IMR-90 (cell line): ENCODE results near the gene PIK3R5. TPM values are rescaled to one million over a fixed set of nuclear protein-coding genes. Genes with fewer than 3 reads are reported as not detected.

ENCODE experiments used
- ATAC-seq: fragments of 200-7000 bp; cut with Tn5 transposase; 2 replicates; pipeline ENCODE4 v1.9.1; 2020; ENCODE audit warnings: low read depth, mild to moderate bottlenecking, moderate library complexity
- BruUV-seq: library from RNA; stranded (reverse); fragments of 400-500 nt; replicated peaks from 2 replicates; lab custom pipeline; 2021; lab: Mats Ljungman, UMichigan
- CTCF ChIA-PET: fragments of 300-600 bp; formaldehyde crosslinking; extraction: SDS; loops from one replicate; lab custom pipeline; 2021; ENCODE audit warnings: antibody characterized with exemption; lab: Yijun Ruan, JAX
- POLR2A ChIA-PET: fragments of 300-600 bp; sonication (Branson Sonifier 250); formaldehyde crosslinking; loops from one replicate; lab custom pipeline; 2022; ENCODE audit warnings: antibody characterized with exemption; ENCODE audit not compliant: unreplicated experiment; lab: Charles Lee
- DNase-seq: peaks from one replicate; pipeline ENCODE4 v3.0.0; 2013
- H2AFZ ChIP-seq: replicated peaks from 2 replicates; pipeline ENCODE3; 2013; ENCODE audit warnings: low read length, mild to moderate bottlenecking; ENCODE audit not compliant: poor library complexity
- H2AK5ac ChIP-seq: 2 replicates; pipeline ENCODE4 v1.6.1; 2013; ENCODE audit warnings: low read depth, low read length, inconsistent platforms
- H2AK9ac ChIP-seq: replicated peaks from 2 replicates; pipeline ENCODE3; 2013; ENCODE audit warnings: mild to moderate bottlenecking, low read depth, low read length, moderate library complexity; ENCODE audit not compliant: poor library complexity
- H2BK120ac ChIP-seq: 2 replicates; pipeline ENCODE4 v1.6.1; 2013; ENCODE audit warnings: low read depth, low read length, inconsistent platforms
- H2BK15ac ChIP-seq: 3 replicates; pipeline ENCODE4 v1.6.1; 2013; ENCODE audit warnings: low read depth, low read length, inconsistent platforms
- H2BK20ac ChIP-seq: 2 replicates; pipeline ENCODE4 v1.6.1; 2013; ENCODE audit warnings: low read depth, mild to moderate bottlenecking, inconsistent platforms, low read length, moderate library complexity
- H2BK5ac ChIP-seq: 2 replicates; pipeline ENCODE4 v1.6.1; 2013; ENCODE audit warnings: mild to moderate bottlenecking, low read depth, low read length, inconsistent platforms; ENCODE audit not compliant: poor library complexity, severe bottlenecking
- H3K14ac ChIP-seq: replicated peaks from 2 replicates; pipeline ENCODE4 v1.6.1; 2013; ENCODE audit warnings: low read depth, low read length, inconsistent platforms
- H3K18ac ChIP-seq: 2 replicates; pipeline ENCODE4 v1.6.1; 2013; ENCODE audit warnings: low read depth, low read length, control low read depth
- H3K23ac ChIP-seq: 2 replicates; pipeline ENCODE4 v1.6.1; 2013; ENCODE audit warnings: low read depth, low read length, inconsistent platforms
- H3K27ac ChIP-seq: 2 replicates; pipeline ENCODE4 v1.5.1; 2013; ENCODE audit warnings: mild to moderate bottlenecking, control low read depth, low read length; ENCODE audit not compliant: insufficient read depth
- H3K27me3 ChIP-seq: 2 replicates; pipeline ENCODE4 v1.6.1; 2013; ENCODE audit warnings: low read length; ENCODE audit not compliant: control insufficient read depth, insufficient read depth
- H3K36me3 ChIP-seq: 2 replicates; pipeline ENCODE4 v1.6.1; 2013; ENCODE audit warnings: low read length, mixed read lengths; ENCODE audit not compliant: control insufficient read depth, insufficient read depth
- H3K4ac ChIP-seq: 2 replicates; pipeline ENCODE4 v1.6.1; 2013; ENCODE audit warnings: low read depth, low read length, inconsistent platforms
- H3K4me1 ChIP-seq: 2 replicates; pipeline ENCODE4 v1.6.1; 2013; ENCODE audit warnings: low read length, mixed read lengths; ENCODE audit not compliant: control insufficient read depth, insufficient read depth
- H3K4me2 ChIP-seq: 2 replicates; pipeline ENCODE4 v1.6.1; 2013; ENCODE audit warnings: low read depth, mild to moderate bottlenecking, control low read depth, low read length, moderate library complexity
- H3K4me3 ChIP-seq: 2 replicates; pipeline ENCODE4 v1.5.1; 2013; ENCODE audit warnings: low read depth, mild to moderate bottlenecking, control low read depth, low read length, moderate library complexity; ENCODE audit not compliant: insufficient read depth
- H3K56ac ChIP-seq: 2 replicates; pipeline ENCODE4 v1.6.1; 2013; ENCODE audit warnings: low read length, inconsistent platforms; ENCODE audit not compliant: insufficient read depth; ENCODE audit errors: extremely low read depth
- H3K79me1 ChIP-seq, 2 experiments: 2 replicates each; pipeline ENCODE4 v1.6.1; 2013; ENCODE audit warnings: low read length in 2 of 2, inconsistent platforms in 1 of 2, low read depth in 1 of 2
- H3K9ac ChIP-seq: 2 replicates; pipeline ENCODE4 v1.6.1; 2013; ENCODE audit warnings: low read depth, low read length, control low read depth
- H3K9me1 ChIP-seq: 2 replicates; pipeline ENCODE4 v1.6.1; 2013; ENCODE audit warnings: low read length, inconsistent platforms; ENCODE audit not compliant: insufficient read depth
- H3K9me3 ChIP-seq: 2 replicates; pipeline ENCODE4 v1.6.1; 2013; ENCODE audit warnings: low read length; ENCODE audit not compliant: control insufficient read depth, insufficient read depth
- H4K20me1 ChIP-seq: 2 replicates; pipeline ENCODE4 v1.6.1; 2013; ENCODE audit warnings: low read length, inconsistent platforms; ENCODE audit not compliant: insufficient read depth
- H4K5ac ChIP-seq: 2 replicates; pipeline ENCODE4 v1.6.1; 2013; ENCODE audit warnings: mild to moderate bottlenecking, low read depth, low read length, control low read depth
- H4K8ac ChIP-seq, 2 experiments: 2 replicates each; pipeline ENCODE4 v1.6.1; 2013; ENCODE audit warnings: low read depth in 2 of 2, low read length in 2 of 2, control low read depth in 1 of 2, inconsistent platforms in 1 of 2
- H4K91ac ChIP-seq: 2 replicates; pipeline ENCODE4 v1.6.1; 2013; ENCODE audit warnings: low read depth, low read length, inconsistent platforms; ENCODE audit not compliant: insufficient read depth
- FOS ChIP-seq: fragments of 150-350 bp; IDR thresholded peaks from 2 replicates; pipeline ENCODE4 v1.6.1; 2016; ENCODE audit warnings: low read depth, low read length
- MAFK ChIP-seq: IDR thresholded peaks from 2 replicates; pipeline ENCODE4 v1.6.1; 2012; ENCODE audit warnings: low read depth, low read length, improper control_type of control experiment
- MAZ ChIP-seq: IDR thresholded peaks from 2 replicates; pipeline ENCODE4 v1.6.1; 2012; ENCODE audit warnings: low read depth, mild to moderate bottlenecking, low read length, improper control_type of control experiment, moderate library complexity, borderline replicate concordance
- RFX5 ChIP-seq: IDR thresholded peaks from 2 replicates; pipeline ENCODE4 v1.8.0; 2012; ENCODE audit warnings: low read depth, mild to moderate bottlenecking, low read length, moderate library complexity
- WGBS, 2 experiments: methylation state at CpG; one replicate each; pipeline versions ENCODE4 v1.1.5 to v1.1.7; 2013; ENCODE audit warnings: missing lambda C conversion rate in 2 of 2; ENCODE audit not compliant: insufficient read length in 1 of 2; ENCODE audit errors: extremely low coverage in 2 of 2; 5-methylcytosine and 5-hydroxymethylcytosine counted together
- dilution Hi-C: fragments of 300-500 bp; cut with HindIII; formaldehyde crosslinking; loops from one replicate; pipeline ENCODE4 v1.14.3; 2018; ENCODE audit warnings: low sequenced_read_pairs; ENCODE audit not compliant: unreplicated experiment
- in situ Hi-C: fragments of 300-500 bp; cut with MboI; formaldehyde crosslinking; loops from 3 replicates; pipeline ENCODE4 v1.14.3; 2019; ENCODE audit warnings: low sequenced_read_pairs, inconsistent platforms, mixed read lengths
- intact Hi-C: fragments of 100-400 bp; cut with micrococcal nuclease; formaldehyde crosslinking; loops from 2 replicates; pipeline ENCODE4 v1.10.0; 2022
- polyA plus RNA-seq, 3 experiments: library from polyadenylated mRNA; depleted of rRNA; stranded (reverse); fragments of >200 nt; gene quantifications; 2 replicates each; pipeline ENCODE4 v1.2.3, GENCODE V29; 2012; ENCODE audit warnings: low replicate concordance in 1 of 3
- total RNA-seq: library from RNA; depleted of rRNA; stranded (reverse); fragments of >200 nt; gene quantifications from 2 replicates; pipeline ENCODE4 v1.2.3, GENCODE V29; 2012
- TF ChIP-seq, protein P1 (sequence below): conservative IDR thresholded peaks from 2 replicates; pipeline ENCODE4 v1.5.1; 2012; ENCODE audit warnings: mild to moderate bottlenecking, low read depth, low read length, improper control_type of control experiment

Gene PIK3R5
- total and polyA plus RNA-seq, 2 of the 4 experiments (the other 2 are of a cell fraction): not detected

DNA sequence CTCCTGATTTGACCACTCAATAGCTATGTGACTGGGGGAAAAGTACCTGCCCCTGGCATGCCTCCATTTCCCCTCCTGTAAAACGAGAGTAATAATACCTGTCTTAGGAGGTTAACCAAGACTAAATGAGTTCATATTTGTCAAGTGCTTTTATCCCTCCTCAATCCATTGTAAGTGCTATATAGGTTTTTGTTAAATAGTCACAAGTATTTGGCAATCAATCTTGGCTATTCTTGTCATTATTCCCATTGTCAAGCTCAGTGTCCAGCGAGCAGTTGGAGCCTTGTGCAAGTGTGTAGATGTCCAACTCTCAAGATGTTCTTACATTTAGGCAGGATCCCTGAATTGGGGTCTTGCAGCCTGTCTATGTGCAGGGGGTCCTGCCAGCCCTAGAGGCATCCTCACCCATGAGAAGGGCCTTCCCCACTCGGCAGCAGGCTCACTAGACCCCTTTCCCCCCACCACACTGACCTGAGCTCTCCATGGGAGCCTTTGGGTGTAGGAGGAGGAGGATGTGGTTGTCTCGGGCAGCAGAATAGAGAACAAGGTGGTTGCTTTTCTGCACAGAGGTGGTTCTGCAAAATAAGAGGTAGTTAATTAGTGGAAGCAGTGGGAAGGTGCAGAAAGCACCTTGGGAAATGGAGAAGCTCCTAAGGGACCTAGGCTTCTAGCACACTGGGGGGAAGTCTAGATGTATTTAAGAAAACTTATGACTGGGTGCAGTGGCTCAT, 116.0 kb downstream of the PIK3R5 start:
- Histone ChIP-seq H2BK20ac (no peak overlapping the region), H3K14ac (no peak overlapping the region)

More for the DNA sequence above, 116.0 kb downstream of the PIK3R5 start:
- Histone ChIP-seq H3K9me3 (no peaks in the 10 kb centered on the region), H3K4ac (no peak overlapping the region), H2BK5ac (no peak overlapping the region), H2AK9ac (no peak overlapping the region), H3K27ac (no peak overlapping the region), H3K23ac (no peak overlapping the region), H3K9me1 (no peaks in the 10 kb centered on the region), H4K5ac (no peak overlapping the region), H4K8ac (no peak overlapping the region), H4K20me1 (no peaks in the 10 kb centered on the region), H3K56ac (no peak overlapping the region), H3K4me3 (no peak overlapping the region), H2AFZ (no peak overlapping the region), H3K36me3 (no peaks in the 10 kb centered on the region), H3K27me3 (no peaks in the 10 kb centered on the region), H3K9ac (no peak overlapping the region), H2AK5ac (no peak overlapping the region), H2BK120ac (no peak overlapping the region), H2BK15ac (no peak overlapping the region), H3K79me1 (no peaks in the 10 kb centered on the region), H4K91ac (no peak overlapping the region), H3K4me1 (no peaks in the 10 kb centered on the region), H3K4me2 (no peak overlapping the region), H3K18ac (no peak overlapping the region)
- WGBS, 2 experiments: no CpG with 5 or more reads among the region's 4 CpGs
- dilution Hi-C loops (no loop called here), intact Hi-C loops (no loop called here), in situ Hi-C loops (no loop called here)
- ATAC-seq (no peak), DNase-seq (no peak)
- no peak for TF ChIP-seq MAFK
- TF ChIP-seq FOS: no peak
- TF ChIP-seq, protein P1, sequence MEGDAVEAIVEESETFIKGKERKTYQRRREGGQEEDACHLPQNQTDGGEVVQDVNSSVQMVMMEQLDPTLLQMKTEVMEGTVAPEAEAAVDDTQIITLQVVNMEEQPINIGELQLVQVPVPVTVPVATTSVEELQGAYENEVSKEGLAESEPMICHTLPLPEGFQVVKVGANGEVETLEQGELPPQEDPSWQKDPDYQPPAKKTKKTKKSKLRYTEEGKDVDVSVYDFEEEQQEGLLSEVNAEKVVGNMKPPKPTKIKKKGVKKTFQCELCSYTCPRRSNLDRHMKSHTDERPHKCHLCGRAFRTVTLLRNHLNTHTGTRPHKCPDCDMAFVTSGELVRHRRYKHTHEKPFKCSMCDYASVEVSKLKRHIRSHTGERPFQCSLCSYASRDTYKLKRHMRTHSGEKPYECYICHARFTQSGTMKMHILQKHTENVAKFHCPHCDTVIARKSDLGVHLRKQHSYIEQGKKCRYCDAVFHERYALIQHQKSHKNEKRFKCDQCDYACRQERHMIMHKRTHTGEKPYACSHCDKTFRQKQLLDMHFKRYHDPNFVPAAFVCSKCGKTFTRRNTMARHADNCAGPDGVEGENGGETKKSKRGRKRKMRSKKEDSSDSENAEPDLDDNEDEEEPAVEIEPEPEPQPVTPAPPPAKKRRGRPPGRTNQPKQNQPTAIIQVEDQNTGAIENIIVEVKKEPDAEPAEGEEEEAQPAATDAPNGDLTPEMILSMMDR: no peak
- TF ChIP-seq RFX5: no peak
- TF ChIP-seq MAZ: no peak
- CTCF ChIA-PET: no interaction called here
- no TSS peak for BruUV-seq
- POLR2A ChIA-PET: no interaction called here
